ENCODE measurements around the gene ZBTB22. TPM values are rescaled to one million over a fixed set of nuclear protein-coding genes. Genes with fewer than 3 reads are reported as not detected.
"Not testable (repeated sequence)": the region's sequence is repeated elsewhere in the genome, so short reads cannot be mapped to it uniquely, and the experiment has no call there.

The ZBTB22 gene
- polyA plus RNA-seq, 1 donor (not counting 4 experiments of a cell fraction or from before 2014, with no cell fraction given) = 6.5 TPM

DNA sequence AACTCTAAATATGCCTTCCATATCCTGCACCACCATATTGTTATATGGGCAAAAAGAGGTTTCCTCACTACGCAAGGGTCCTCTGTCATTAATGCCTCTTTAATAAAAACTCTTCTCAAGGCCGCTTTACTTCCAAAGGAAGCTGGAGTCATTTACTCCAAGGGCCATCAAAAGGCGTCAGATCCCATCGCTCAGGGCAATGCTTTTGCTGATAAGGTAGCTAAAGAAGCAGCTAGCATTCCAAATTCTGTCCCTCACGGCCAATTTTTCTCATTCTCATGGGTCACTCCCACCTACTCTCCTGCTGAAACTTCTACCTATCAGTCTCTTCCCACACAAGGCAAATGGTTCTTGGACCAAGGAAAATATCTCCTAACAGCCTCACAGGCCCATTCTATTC lies 30.3 kb upstream of the ZBTB22 start:
- Histone ChIP-seq H3K4me3 (ENCODE audit: control insufficient read depth in 2 of 3, extremely low read depth in 1 of 3, insufficient read depth in 2 of 3, low read depth in 1 of 3, low read length in 3 of 3) (no peak overlapping the region), H4K20me1 (ENCODE audit: control insufficient read depth, extremely low read depth, insufficient read depth, low read length) (no peaks in the 10 kb centered on the region), H3K79me2 (ENCODE audit: control insufficient read depth, insufficient read depth, low read length) (no peaks in the 10 kb centered on the region), H3K27me3 (ENCODE audit: control insufficient read depth, extremely low read depth, insufficient read depth, low read length) (no peaks in the 10 kb centered on the region), H2AFZ (ENCODE audit: control insufficient read depth, low read length) (no peak overlapping the region), H3K4me2 (ENCODE audit: control insufficient read depth, extremely low read depth, insufficient read depth, low read depth, low read length) (no peak overlapping the region), H3K9me1 (ENCODE audit: control insufficient read depth, extremely low read depth, insufficient read depth, low read length) (no peaks in the 10 kb centered on the region), H3K9me3 (ENCODE audit: control insufficient read depth, low read depth, low read length) (no peaks in the 10 kb centered on the region), H3K36me3 (ENCODE audit: control insufficient read depth in 2 of 2, extremely low read depth in 1 of 2, insufficient read depth in 2 of 2, low read length in 2 of 2) (no peaks in the 10 kb centered on the region), H3K4me1 (ENCODE audit: control insufficient read depth, extremely low read depth, insufficient read depth, low read length) (no peaks in the 10 kb centered on the region), H3K27ac (ENCODE audit: control insufficient read depth, insufficient read depth, low read length) (no peak overlapping the region), H3K9ac (ENCODE audit: control insufficient read depth, extremely low read depth, insufficient read depth, low read length) (no peak overlapping the region)
- dilution Hi-C loops (cut with MboI; ENCODE audit: extremely low pct_ligation_motif_present, low sequenced_read_pairs) = no loop called here
- no peak for TF ChIP-seq EZH2 (IDR thresholded peaks at IDR 0.05; ENCODE audit: low read length)
- TF ChIP-seq, protein P1, sequence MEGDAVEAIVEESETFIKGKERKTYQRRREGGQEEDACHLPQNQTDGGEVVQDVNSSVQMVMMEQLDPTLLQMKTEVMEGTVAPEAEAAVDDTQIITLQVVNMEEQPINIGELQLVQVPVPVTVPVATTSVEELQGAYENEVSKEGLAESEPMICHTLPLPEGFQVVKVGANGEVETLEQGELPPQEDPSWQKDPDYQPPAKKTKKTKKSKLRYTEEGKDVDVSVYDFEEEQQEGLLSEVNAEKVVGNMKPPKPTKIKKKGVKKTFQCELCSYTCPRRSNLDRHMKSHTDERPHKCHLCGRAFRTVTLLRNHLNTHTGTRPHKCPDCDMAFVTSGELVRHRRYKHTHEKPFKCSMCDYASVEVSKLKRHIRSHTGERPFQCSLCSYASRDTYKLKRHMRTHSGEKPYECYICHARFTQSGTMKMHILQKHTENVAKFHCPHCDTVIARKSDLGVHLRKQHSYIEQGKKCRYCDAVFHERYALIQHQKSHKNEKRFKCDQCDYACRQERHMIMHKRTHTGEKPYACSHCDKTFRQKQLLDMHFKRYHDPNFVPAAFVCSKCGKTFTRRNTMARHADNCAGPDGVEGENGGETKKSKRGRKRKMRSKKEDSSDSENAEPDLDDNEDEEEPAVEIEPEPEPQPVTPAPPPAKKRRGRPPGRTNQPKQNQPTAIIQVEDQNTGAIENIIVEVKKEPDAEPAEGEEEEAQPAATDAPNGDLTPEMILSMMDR (optimal IDR thresholded peaks at IDR 0.05 in 1 of 3, IDR thresholded peaks at IDR 0.05 in 1 of 3, conservative IDR thresholded peaks at IDR 0.05 in 1 of 3; ENCODE audit: extremely low read depth in 1 of 3, insufficient read depth in 2 of 3, low read length in 3 of 3) = no peak
- DNase-seq (ENCODE audit: low read depth, low spot score) (no peak), FAIRE-seq (no peak)

DNA sequence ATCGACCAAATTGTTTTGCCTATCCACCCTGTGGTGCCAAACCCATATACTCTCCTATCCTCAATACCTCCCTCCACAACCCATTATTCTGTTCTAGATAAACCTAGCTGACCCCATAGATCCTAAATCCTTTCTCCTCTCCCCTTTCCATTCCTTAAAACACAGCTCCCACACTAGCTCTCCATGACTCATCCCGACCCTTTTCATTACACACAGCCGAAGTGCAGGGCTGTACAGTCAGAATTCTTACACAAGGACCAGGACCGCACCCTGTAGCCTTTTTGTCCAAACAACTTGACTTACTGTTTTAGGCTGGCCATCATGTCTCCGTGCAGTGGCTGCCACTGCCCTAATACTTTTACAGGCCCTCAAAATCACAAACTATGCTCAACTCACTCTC lies 29.4 kb upstream of the ZBTB22 start:
- H3K27me3 ChIP-seq (ENCODE audit: control insufficient read depth, extremely low read depth, insufficient read depth, low read length); H3K4me3 ChIP-seq (ENCODE audit: control insufficient read depth in 2 of 3, extremely low read depth in 1 of 3, insufficient read depth in 2 of 3, low read depth in 1 of 3, low read length in 3 of 3); DNase-seq (ENCODE audit: low read depth, low spot score); dilution Hi-C loops (cut with MboI; ENCODE audit: extremely low pct_ligation_motif_present, low sequenced_read_pairs); H3K27ac ChIP-seq (ENCODE audit: control insufficient read depth, insufficient read depth, low read length); H2AFZ ChIP-seq (ENCODE audit: control insufficient read depth, low read length); H3K4me1 ChIP-seq (ENCODE audit: control insufficient read depth, extremely low read depth, insufficient read depth, low read length); H3K36me3 ChIP-seq (ENCODE audit: control insufficient read depth in 2 of 2, extremely low read depth in 1 of 2, insufficient read depth in 2 of 2, low read length in 2 of 2); H3K9ac ChIP-seq (ENCODE audit: control insufficient read depth, extremely low read depth, insufficient read depth, low read length); H3K9me3 ChIP-seq (ENCODE audit: control insufficient read depth, low read depth, low read length); H3K79me2 ChIP-seq (ENCODE audit: control insufficient read depth, insufficient read depth, low read length); H3K4me2 ChIP-seq (ENCODE audit: control insufficient read depth, extremely low read depth, insufficient read depth, low read depth, low read length); H4K20me1 ChIP-seq (ENCODE audit: control insufficient read depth, extremely low read depth, insufficient read depth, low read length); FAIRE-seq; H3K9me1 ChIP-seq (ENCODE audit: control insufficient read depth, extremely low read depth, insufficient read depth, low read length): not testable (repeated sequence)
